Chondrocyte (in vitro differentiated cells): ENCODE results near the gene UNC5A. TPM values are rescaled to one million over a fixed set of nuclear protein-coding genes. Genes with fewer than 3 reads are reported as not detected.

ENCODE experiments used
- DNase-seq: peaks from one replicate; pipeline ENCODE4 v3.0.0; 2021; ENCODE audit warnings: mixed read lengths, low spot score
- H3K27ac Mint-ChIP-seq: one replicate; pipeline ENCODE4 v1.8.0; 2021; ENCODE audit warnings: mild to moderate bottlenecking, moderate library complexity, mixed read lengths; ENCODE audit not compliant: unreplicated experiment
- H3K27me3 Mint-ChIP-seq: 2 replicates; pipeline ENCODE4 v1.8.0; 2021; ENCODE audit warnings: low read depth, mixed read lengths
- H3K36me3 Mint-ChIP-seq: 2 replicates; pipeline ENCODE4 v1.8.0; 2021; ENCODE audit warnings: low read depth, mixed read lengths
- H3K4me1 Mint-ChIP-seq: 2 replicates; pipeline ENCODE4 v1.8.0; 2021; ENCODE audit warnings: low read depth, mild to moderate bottlenecking, mixed read lengths
- H3K4me3 Mint-ChIP-seq: one replicate; pipeline ENCODE4 v1.8.0; 2021; ENCODE audit warnings: mild to moderate bottlenecking, moderate library complexity, mixed read lengths; ENCODE audit not compliant: unreplicated experiment
- H3K9me3 Mint-ChIP-seq: 2 replicates; pipeline ENCODE4 v1.8.0; 2021; ENCODE audit warnings: low read depth, mixed read lengths
- CTCF ChIP-seq: fragments of 200-600 bp; sonication (generic); IDR thresholded peaks from 2 replicates; pipeline ENCODE4 v1.5.0; 2021; ENCODE audit warnings: antibody characterized with exemption, mild to moderate bottlenecking, moderate library complexity
- total RNA-seq: library from RNA; stranded (reverse); gene quantifications from 3 replicates; pipeline ENCODE4 v1.2.1, GENCODE V29; 2021

Gene UNC5A
- total RNA-seq, 1 donor from 2014 or later, result 0.15 TPM

- Mint-ChIP-seq H3K27ac (no peak overlapping the region), H3K27me3 (peaks cover 24% of the 10 kb centered on the region), H3K4me3 (no peak overlapping the region), H3K9me3 (no peaks in the 10 kb centered on the region), H3K36me3 (no peaks in the 10 kb centered on the region), H3K4me1 (peaks cover 6% of the 10 kb centered on the region)
- no peak for DNase-seq
- TF ChIP-seq CTCF, result no peak
Observed at GRCh38 chr5:176888016-176888864, 77.9 kb downstream of the UNC5A start.

GRCh38 chr5:176888865-176889165 lies 78.5 kb downstream of the UNC5A start:
- no peak for TF ChIP-seq CTCF
- no peak overlapping the region for H3K4me3 Mint-ChIP-seq
- no peak overlapping the region for H3K27ac Mint-ChIP-seq
- H3K9me3 Mint-ChIP-seq, result no peaks in the 10 kb centered on the region
- H3K4me1 Mint-ChIP-seq, result peaks cover 6% of the 10 kb centered on the region
- H3K36me3 Mint-ChIP-seq, result no peaks in the 10 kb centered on the region
- DNase-seq, result no peak
- H3K27me3 Mint-ChIP-seq, result peaks cover 24% of the 10 kb centered on the region

GRCh38 chr5:176889321-176890280 lies 79.2 kb downstream of the UNC5A start:
- no peak for DNase-seq
- Mint-ChIP-seq H3K4me1 (peaks cover 2% of the 10 kb centered on the region), H3K9me3 (no peaks in the 10 kb centered on the region), H3K27me3 (peaks cover 20% of the 10 kb centered on the region), H3K36me3 (no peaks in the 10 kb centered on the region), H3K4me3 (no peak overlapping the region), H3K27ac (no peak overlapping the region)
- TF ChIP-seq CTCF, result no peak

GRCh38 chr5:176890455-176891330 lies 80.3 kb downstream of the UNC5A start:
- no peak overlapping the region for H3K27ac Mint-ChIP-seq
- TF ChIP-seq CTCF, result no peak
- H3K4me1 Mint-ChIP-seq, result no peaks in the 10 kb centered on the region
- H3K9me3 Mint-ChIP-seq, result no peaks in the 10 kb centered on the region
- H3K36me3 Mint-ChIP-seq, result no peaks in the 10 kb centered on the region
- peaks cover 20% of the 10 kb centered on the region for H3K27me3 Mint-ChIP-seq
- DNase-seq, result no peak
- no peak overlapping the region for H3K4me3 Mint-ChIP-seq
